SK-N-SH (cell line): ENCODE results near the gene BIRC3. TPM values are rescaled to one million over a fixed set of nuclear protein-coding genes. Genes with fewer than 3 reads are reported as not detected.

Experiments used
- CTCF ChIA-PET: fragments of 300-600, 350-600 bp; formaldehyde crosslinking; extraction: SDS; loops from one replicate; lab custom pipeline; 2021; lab: Yijun Ruan, JAX
- POLR2A ChIA-PET: fragments of 350-600 bp; sonication (Branson Sonifier 250); formaldehyde crosslinking; extraction: SDS; loops from one replicate; lab custom pipeline; 2020; ENCODE audit warnings: antibody characterized with exemption, inconsistent platforms; lab: Yijun Ruan, JAX
- DNase-seq: peaks from one replicate; pipeline ENCODE4 v3.0.0; 2012
- H2AFZ ChIP-seq: fragments of 200-600 bp; sonication (generic); 2 replicates; pipeline ENCODE4 v1.8.1; 2016; ENCODE audit warnings: antibody characterized with exemption, mild to moderate bottlenecking, low read depth
- H3F3A ChIP-seq: fragments of 200-600 bp; sonication (generic); replicated peaks from 2 replicates; pipeline ENCODE3; 2016; ENCODE audit warnings: antibody characterized with exemption, mild to moderate bottlenecking; ENCODE audit not compliant: insufficient read depth
- H3K27ac ChIP-seq, 2 experiments: fragments of 200-500 bp in 1 of 2; fragments of 200-600 bp in 1 of 2; sonication (Bioruptor generic) in 1 of 2; sonication (generic), shearing (Covaris generic) in 1 of 2; 2 replicates each; pipeline versions ENCODE4 v1.5.1 to v1.6.1; 2014 to 2016; ENCODE audit warnings: low read depth in 2 of 2, inconsistent platforms in 1 of 2, low read length in 1 of 2, mild to moderate bottlenecking in 1 of 2, mixed read lengths in 1 of 2
- H3K27me3 ChIP-seq: fragments of 200-600 bp; sonication (generic), shearing (Covaris generic); 2 replicates; pipeline ENCODE4 v1.6.1; 2016; ENCODE audit warnings: mixed run types; ENCODE audit not compliant: insufficient read depth
- H3K36me3 ChIP-seq, 2 experiments: fragments of 200-500 bp in 1 of 2; fragments of 200-600 bp in 1 of 2; sonication (Bioruptor generic) in 1 of 2; sonication (generic) in 1 of 2; replicated peaks in 1 of 2; 2 replicates each; pipeline versions ENCODE3 to v1.5.1; 2014 to 2016; ENCODE audit warnings: low read length in 1 of 2, mild to moderate bottlenecking in 1 of 2; ENCODE audit not compliant: insufficient read depth in 2 of 2, control insufficient read depth in 1 of 2
- H3K4me1 ChIP-seq, 2 experiments: fragments of 200-500 bp in 1 of 2; fragments of 200-600 bp in 1 of 2; sonication (Bioruptor generic) in 1 of 2; sonication (generic), shearing (Covaris generic) in 1 of 2; 2 replicates each; pipeline versions ENCODE4 v1.5.1 to v1.6.1; 2014 to 2016; ENCODE audit warnings: low read depth in 1 of 2, low read length in 1 of 2, mixed run types in 1 of 2; ENCODE audit not compliant: insufficient read depth in 2 of 2, control insufficient read depth in 1 of 2
- H3K4me2 ChIP-seq: fragments of 200-600 bp; sonication (generic), shearing (Covaris generic); 2 replicates; pipeline ENCODE4 v1.6.1; 2017; ENCODE audit warnings: mixed run types
- H3K4me3 ChIP-seq, 2 experiments: fragments of 200-500 bp in 1 of 2; fragments of 200-600 bp in 1 of 2; sonication (Bioruptor generic) in 1 of 2; sonication (generic), shearing (Covaris generic) in 1 of 2; 2 replicates each; pipeline versions ENCODE4 v1.5.1 to v1.8.1; 2014 to 2016; ENCODE audit warnings: low read depth in 2 of 2, inconsistent platforms in 1 of 2, low read length in 1 of 2, mild to moderate bottlenecking in 1 of 2, mixed read lengths in 1 of 2, moderate library complexity in 1 of 2
- H3K79me2 ChIP-seq: fragments of 200-600 bp; sonication (generic); 2 replicates; pipeline ENCODE4 v1.8.1; 2017; ENCODE audit warnings: mild to moderate bottlenecking; ENCODE audit not compliant: insufficient read depth
- H3K9ac ChIP-seq: fragments of 200-600 bp; sonication (generic); 2 replicates; pipeline ENCODE4 v1.6.1; 2017; ENCODE audit warnings: mixed run types
- H3K9me2 ChIP-seq: fragments of 200-600 bp; sonication (generic); 2 replicates; pipeline ENCODE4 v1.6.1; 2017; ENCODE audit warnings: mixed run types
- H3K9me3 ChIP-seq: fragments of 200-600 bp; sonication (generic); 2 replicates; pipeline ENCODE4 v1.6.1; 2017; ENCODE audit warnings: mixed run types, mild to moderate bottlenecking, moderate library complexity
- H4K20me1 ChIP-seq: fragments of 200-600 bp; sonication (generic); 2 replicates; pipeline ENCODE4 v1.6.1; 2017; ENCODE audit warnings: mild to moderate bottlenecking, mixed run types; ENCODE audit not compliant: insufficient read depth
- EZH2phosphoT487 ChIP-seq: fragments of 200-600 bp; sonication (generic); IDR thresholded peaks from 2 replicates; pipeline ENCODE4 v1.6.1; 2017; ENCODE audit warnings: low read depth, mixed run types, mild to moderate bottlenecking, antibody characterized with exemption, moderate library complexity, borderline replicate concordance
- FOXJ3 ChIP-seq: sonication (generic); formaldehyde crosslinking; IDR thresholded peaks from 2 replicates; pipeline ENCODE4 v1.5.1; 2020; ENCODE audit warnings: mild to moderate bottlenecking, missing genetic modification reagents
- JUND ChIP-seq: IDR thresholded peaks from 2 replicates; pipeline ENCODE4 v1.4.0; 2012
- MEF2A ChIP-seq: IDR thresholded peaks from 2 replicates; pipeline ENCODE4 v1.4.0; 2012; ENCODE audit warnings: low read depth, borderline replicate concordance
- MXI1 ChIP-seq: IDR thresholded peaks from 2 replicates; pipeline ENCODE4 v1.6.1; 2012; ENCODE audit warnings: mild to moderate bottlenecking, low read depth, low read length, improper control_type of control experiment
- NFIC ChIP-seq: IDR thresholded peaks from 2 replicates; pipeline ENCODE4 v1.4.0; 2012; ENCODE audit warnings: borderline replicate concordance
- RAD21 ChIP-seq: IDR thresholded peaks from 2 replicates; pipeline ENCODE4 v1.6.1; 2012; ENCODE audit warnings: mild to moderate bottlenecking, low read length
- SIN3A ChIP-seq: IDR thresholded peaks from 2 replicates; pipeline ENCODE4 v1.6.1; 2012; ENCODE audit warnings: low read depth, mild to moderate bottlenecking, low read length, moderate library complexity, borderline replicate concordance
- SMC3 ChIP-seq: IDR thresholded peaks from 2 replicates; pipeline ENCODE4 v1.6.1; 2012; ENCODE audit warnings: low read depth, low read length, improper control_type of control experiment
- TEAD4 ChIP-seq: IDR thresholded peaks from 2 replicates; pipeline ENCODE4 v1.4.0; 2012; ENCODE audit warnings: mild to moderate bottlenecking, borderline replicate concordance; ENCODE audit not compliant: insufficient read depth
- WGBS: methylation state at CpG from one replicate; pipeline ENCODE4 v1.1.6; 2017; ENCODE audit warnings: low lambda C conversion rate; 5-methylcytosine and 5-hydroxymethylcytosine counted together
- polyA plus RNA-seq, 3 experiments: library from polyadenylated mRNA; depleted of rRNA; stranded (reverse); fragments of >200 nt; gene quantifications; 2 replicates each; pipeline ENCODE4 v1.2.3, GENCODE V29; 2012
- TF ChIP-seq, protein P1 (sequence below): IDR thresholded peaks from 2 replicates; pipeline ENCODE4 v1.4.0; 2012; ENCODE audit warnings: low read depth
- TF ChIP-seq, protein P2 (sequence below): fragments of 200-600 bp; sonication (generic); IDR thresholded peaks from 2 replicates; pipeline ENCODE4 v1.6.1; 2017; ENCODE audit warnings: antibody characterized with exemption, mild to moderate bottlenecking, moderate library complexity
- TF ChIP-seq, protein P3 (sequence below): fragments of 150-350 bp; IDR thresholded peaks from 2 replicates; pipeline ENCODE4 v1.6.1; 2016; ENCODE audit warnings: mild to moderate bottlenecking, low read depth, low read length

The BIRC3 gene
- polyA plus RNA-seq, 1 of the 3 experiments (the other 2 are of a cell fraction), result 0.46 TPM

DNA sequence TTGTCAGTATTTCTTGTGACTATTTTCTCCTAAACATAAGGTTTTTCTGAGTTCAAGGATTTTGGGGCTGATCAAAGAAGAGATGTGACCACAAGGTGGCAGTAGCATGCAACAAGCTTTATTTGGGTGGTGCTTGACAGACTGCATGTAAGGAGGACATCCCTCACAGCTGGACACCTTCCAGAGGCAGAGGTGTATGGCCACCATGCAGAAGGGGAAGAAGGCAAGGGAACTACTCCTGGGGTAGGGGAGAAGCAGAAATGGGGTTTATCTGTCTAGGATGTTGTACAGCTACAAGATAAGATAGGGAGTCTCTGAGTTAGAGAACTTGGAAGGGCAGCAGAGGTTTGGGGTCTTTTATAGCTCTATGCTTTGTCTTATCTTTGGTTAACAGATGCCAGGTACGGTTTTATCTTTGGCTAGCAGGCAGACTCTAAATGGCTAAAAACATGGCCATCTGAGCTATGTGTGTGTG, 24.6 kb downstream of the BIRC3 start:
- no peaks in the 10 kb centered on the region for H3K36me3 ChIP-seq
- H2AFZ ChIP-seq, result 0 out of 2 replicates have a peak overlapping the region, but pooled peaks have one; percentile 3
- peaks cover 13% of the 10 kb centered on the region for H3F3A ChIP-seq
- H3K9me2 ChIP-seq, result no peaks in the 10 kb centered on the region
- no peak overlapping the region for H3K27ac ChIP-seq
- no peak overlapping the region for H3K4me2 ChIP-seq
- H3K79me2 ChIP-seq, result no peaks in the 10 kb centered on the region
- H3K9ac ChIP-seq, result no peak overlapping the region
- H3K4me1 ChIP-seq, result peaks cover 0 to 6% of the 10 kb centered on the region in 2 experiments; a peak in 3 of 4 replicates
- no peaks in the 10 kb centered on the region for H4K20me1 ChIP-seq
- TF ChIP-seq MXI1, result no peak
- TF ChIP-seq, protein P1, sequence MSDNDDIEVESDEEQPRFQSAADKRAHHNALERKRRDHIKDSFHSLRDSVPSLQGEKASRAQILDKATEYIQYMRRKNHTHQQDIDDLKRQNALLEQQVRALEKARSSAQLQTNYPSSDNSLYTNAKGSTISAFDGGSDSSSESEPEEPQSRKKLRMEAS, result 0 out of 2 replicates have a peak, but pooled peaks have one; percentile 22
- no peak for TF ChIP-seq MEF2A
- TF ChIP-seq RAD21, result peak; percentile 80
- TF ChIP-seq TEAD4, result no peak
- TF ChIP-seq, protein P2, sequence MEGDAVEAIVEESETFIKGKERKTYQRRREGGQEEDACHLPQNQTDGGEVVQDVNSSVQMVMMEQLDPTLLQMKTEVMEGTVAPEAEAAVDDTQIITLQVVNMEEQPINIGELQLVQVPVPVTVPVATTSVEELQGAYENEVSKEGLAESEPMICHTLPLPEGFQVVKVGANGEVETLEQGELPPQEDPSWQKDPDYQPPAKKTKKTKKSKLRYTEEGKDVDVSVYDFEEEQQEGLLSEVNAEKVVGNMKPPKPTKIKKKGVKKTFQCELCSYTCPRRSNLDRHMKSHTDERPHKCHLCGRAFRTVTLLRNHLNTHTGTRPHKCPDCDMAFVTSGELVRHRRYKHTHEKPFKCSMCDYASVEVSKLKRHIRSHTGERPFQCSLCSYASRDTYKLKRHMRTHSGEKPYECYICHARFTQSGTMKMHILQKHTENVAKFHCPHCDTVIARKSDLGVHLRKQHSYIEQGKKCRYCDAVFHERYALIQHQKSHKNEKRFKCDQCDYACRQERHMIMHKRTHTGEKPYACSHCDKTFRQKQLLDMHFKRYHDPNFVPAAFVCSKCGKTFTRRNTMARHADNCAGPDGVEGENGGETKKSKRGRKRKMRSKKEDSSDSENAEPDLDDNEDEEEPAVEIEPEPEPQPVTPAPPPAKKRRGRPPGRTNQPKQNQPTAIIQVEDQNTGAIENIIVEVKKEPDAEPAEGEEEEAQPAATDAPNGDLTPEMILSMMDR, result peak; percentile 88
- no peak for TF ChIP-seq JUND
- TF ChIP-seq FOXJ3 (CRISPR knock-in tag), result no peak
- no peak for TF ChIP-seq SIN3A
- peak; percentile 80 for TF ChIP-seq SMC3
- peak; percentile 60 for DNase-seq
- no peaks in the 10 kb centered on the region for H3K27me3 ChIP-seq
- no peaks in the 10 kb centered on the region for H3K9me3 ChIP-seq
- H3K4me3 ChIP-seq, result no peak overlapping the region
- 9% methylated on average over 1 of the region's 1 CpG for WGBS
- ChIA-PET CTCF (interaction anchor here (0.6 to 3.2 kb wide), 44 partner anchors 9 to 599 kb away, joined by 3 to 40 read pairs (median 6); partner anchors contain the start of genes BIRC3 and TMEM123), POLR2A (no interaction called here)

DNA sequence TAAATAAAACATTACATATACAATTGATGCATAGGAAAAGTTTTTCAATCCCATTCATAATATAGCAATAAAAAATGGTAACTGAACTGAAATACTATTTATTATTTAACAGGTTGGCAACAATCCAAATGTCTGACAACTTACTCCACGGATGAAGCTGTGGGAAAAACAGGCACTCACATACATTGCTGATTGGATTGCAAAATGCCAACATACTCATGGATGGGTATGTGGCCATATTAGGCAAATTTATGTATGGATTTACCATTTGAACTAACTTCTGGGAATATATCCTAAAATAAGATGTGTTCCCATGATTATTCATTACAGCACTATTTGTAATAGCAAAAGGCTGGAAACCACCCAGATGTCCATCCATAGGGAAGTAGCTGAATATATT, 26.5 kb downstream of the BIRC3 start:
- no peaks in the 10 kb centered on the region for H3K9me3 ChIP-seq
- peaks cover 17% of the 10 kb centered on the region for H3K79me2 ChIP-seq
- H3K36me3 ChIP-seq, result no peaks in the 10 kb centered on the region
- H3K4me3 ChIP-seq, result no peak overlapping the region
- WGBS, result 26% methylated on average over 1 of the region's 1 CpG
- TF ChIP-seq NFIC, result peak; percentile 49; the same call in 1 of the 2 replicates
- TF ChIP-seq EZH2phosphoT487, result no peak
- TF ChIP-seq, protein P3, sequence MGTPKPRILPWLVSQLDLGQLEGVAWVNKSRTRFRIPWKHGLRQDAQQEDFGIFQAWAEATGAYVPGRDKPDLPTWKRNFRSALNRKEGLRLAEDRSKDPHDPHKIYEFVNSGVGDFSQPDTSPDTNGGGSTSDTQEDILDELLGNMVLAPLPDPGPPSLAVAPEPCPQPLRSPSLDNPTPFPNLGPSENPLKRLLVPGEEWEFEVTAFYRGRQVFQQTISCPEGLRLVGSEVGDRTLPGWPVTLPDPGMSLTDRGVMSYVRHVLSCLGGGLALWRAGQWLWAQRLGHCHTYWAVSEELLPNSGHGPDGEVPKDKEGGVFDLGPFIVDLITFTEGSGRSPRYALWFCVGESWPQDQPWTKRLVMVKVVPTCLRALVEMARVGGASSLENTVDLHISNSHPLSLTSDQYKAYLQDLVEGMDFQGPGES, result no peak
- no peak for TF ChIP-seq RAD21
- H3K9ac ChIP-seq, result no peak overlapping the region
- H3K27ac ChIP-seq, result peak overlapping the region in 1 of 2 experiments; percentile 98; a peak in 2 of 4 replicates
- no peak overlapping the region for H2AFZ ChIP-seq
- ChIA-PET CTCF (interaction anchor here (0.7 to 1.7 kb wide), 8 partner anchors 23 to 152 kb away, joined by 3 to 5 read pairs (median 4); no protein-coding TSS in a partner anchor), POLR2A (no interaction called here)
- no peak overlapping the region for H3K4me2 ChIP-seq
- no peak for DNase-seq
- no peaks in the 10 kb centered on the region for H3K9me2 ChIP-seq
- H3K4me1 ChIP-seq, result peaks cover 0 to 14% of the 10 kb centered on the region in 2 experiments; a peak in 3 of 4 replicates
- peaks cover 8% of the 10 kb centered on the region; the same call in 1 of the 2 replicates for H4K20me1 ChIP-seq
- peaks cover 23% of the 10 kb centered on the region for H3F3A ChIP-seq
- no peaks in the 10 kb centered on the region for H3K27me3 ChIP-seq
